Vagina (tissue), 2 donors: Measurements from ENCODE around the gene NRL. TPM values are rescaled to one million over a fixed set of nuclear protein-coding genes. Genes with fewer than 3 reads are reported as not detected.

Experiments
- DNase-seq, 2 donors: peaks; one replicate each; pipeline ENCODE4 v3.0.0-alpha.2; 2017; ENCODE audit errors: extremely low spot score in 2 of 2
- H3K27ac ChIP-seq: fragments of 200-600 bp; sonication (generic); one replicate; pipeline ENCODE4 v1.5.1; 2019
- H3K27me3 ChIP-seq: fragments of 200-600 bp; sonication (generic); one replicate; pipeline ENCODE4 v1.5.1; 2019
- H3K36me3 ChIP-seq, 2 donors: fragments of 200-600 bp; sonication (generic); one replicate each; pipeline ENCODE4 v1.5.1; 2017 to 2019
- H3K4me1 ChIP-seq: fragments of 200-600 bp; sonication (generic); one replicate; pipeline ENCODE4 v1.5.1; 2019
- H3K4me3 ChIP-seq, 2 donors: fragments of 200-600 bp; sonication (generic); 1 replicate in 1 of 2; 2 replicates in 1 of 2; pipeline ENCODE4 v1.5.1; 2016 to 2019
- H3K9me3 ChIP-seq: fragments of 200-600 bp; sonication (generic); one replicate; pipeline ENCODE4 v1.5.1; 2019
- POLR2A ChIP-seq, 2 donors: fragments of 450-650 bp; IDR thresholded peaks; one replicate each; pipeline ENCODE4 v1.6.1; 2017; ENCODE audit warnings: antibody characterized with exemption in 2 of 2, mild to moderate bottlenecking in 2 of 2, moderate library complexity in 2 of 2
- POLR2AphosphoS5 ChIP-seq, 2 donors: sonication (generic); formaldehyde crosslinking; IDR thresholded peaks; one replicate each; pipeline ENCODE4 v1.9.0; 2017; ENCODE audit warnings: antibody characterized with exemption in 2 of 2, mild to moderate bottlenecking in 2 of 2, low read depth in 1 of 2; ENCODE audit not compliant: insufficient read depth in 1 of 2
- intact Hi-C: fragments of 100-400 bp; cut with DNase I; formaldehyde crosslinking; loops from one replicate; pipeline ENCODE4 v1.15.1; 2023
- total RNA-seq: library from RNA; depleted of rRNA; stranded (reverse); fragments of >200 nt; gene quantifications from one replicate; pipeline ENCODE4 v1.2.3, GENCODE V29; 2016
- TF ChIP-seq, protein P1 (sequence below), 3 experiments: fragments of 450-650 bp in 2 of 3; fragments of 200-600 bp in 1 of 3; sonication (generic) in 1 of 3; IDR thresholded peaks; one replicate each; pipeline ENCODE4 v1.5.1; 2017 to 2019; ENCODE audit warnings: antibody characterized with exemption in 3 of 3, mild to moderate bottlenecking in 2 of 3, moderate library complexity in 2 of 3

Gene NRL
- total RNA-seq, 1 donor from 2014 or later: 1.2 TPM

GRCh38 chr14:24071836-24072430, 42.8 kb downstream of the NRL start:
- no peaks in the 10 kb centered on the region for H3K9me3 ChIP-seq
- DNase-seq: no peak
- H3K4me1 ChIP-seq: peaks cover 13% of the 10 kb centered on the region
- intact Hi-C loops: no loop called here
- no peak overlapping the region for H3K4me3 ChIP-seq
- no peak overlapping the region for H3K27ac ChIP-seq
- H3K36me3 ChIP-seq: no peaks in the 10 kb centered on the region
- no peaks in the 10 kb centered on the region for H3K27me3 ChIP-seq
- TF ChIP-seq, protein P1, sequence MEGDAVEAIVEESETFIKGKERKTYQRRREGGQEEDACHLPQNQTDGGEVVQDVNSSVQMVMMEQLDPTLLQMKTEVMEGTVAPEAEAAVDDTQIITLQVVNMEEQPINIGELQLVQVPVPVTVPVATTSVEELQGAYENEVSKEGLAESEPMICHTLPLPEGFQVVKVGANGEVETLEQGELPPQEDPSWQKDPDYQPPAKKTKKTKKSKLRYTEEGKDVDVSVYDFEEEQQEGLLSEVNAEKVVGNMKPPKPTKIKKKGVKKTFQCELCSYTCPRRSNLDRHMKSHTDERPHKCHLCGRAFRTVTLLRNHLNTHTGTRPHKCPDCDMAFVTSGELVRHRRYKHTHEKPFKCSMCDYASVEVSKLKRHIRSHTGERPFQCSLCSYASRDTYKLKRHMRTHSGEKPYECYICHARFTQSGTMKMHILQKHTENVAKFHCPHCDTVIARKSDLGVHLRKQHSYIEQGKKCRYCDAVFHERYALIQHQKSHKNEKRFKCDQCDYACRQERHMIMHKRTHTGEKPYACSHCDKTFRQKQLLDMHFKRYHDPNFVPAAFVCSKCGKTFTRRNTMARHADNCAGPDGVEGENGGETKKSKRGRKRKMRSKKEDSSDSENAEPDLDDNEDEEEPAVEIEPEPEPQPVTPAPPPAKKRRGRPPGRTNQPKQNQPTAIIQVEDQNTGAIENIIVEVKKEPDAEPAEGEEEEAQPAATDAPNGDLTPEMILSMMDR (IDR thresholded peaks at IDR 0.05): no peak
- TF ChIP-seq POLR2AphosphoS5 (IDR thresholded peaks at IDR 0.05; ENCODE audit: insufficient read depth in 1 of 2, low read depth in 1 of 2) (no peak), POLR2A (IDR thresholded peaks at IDR 0.05) (no peak)

DNA sequence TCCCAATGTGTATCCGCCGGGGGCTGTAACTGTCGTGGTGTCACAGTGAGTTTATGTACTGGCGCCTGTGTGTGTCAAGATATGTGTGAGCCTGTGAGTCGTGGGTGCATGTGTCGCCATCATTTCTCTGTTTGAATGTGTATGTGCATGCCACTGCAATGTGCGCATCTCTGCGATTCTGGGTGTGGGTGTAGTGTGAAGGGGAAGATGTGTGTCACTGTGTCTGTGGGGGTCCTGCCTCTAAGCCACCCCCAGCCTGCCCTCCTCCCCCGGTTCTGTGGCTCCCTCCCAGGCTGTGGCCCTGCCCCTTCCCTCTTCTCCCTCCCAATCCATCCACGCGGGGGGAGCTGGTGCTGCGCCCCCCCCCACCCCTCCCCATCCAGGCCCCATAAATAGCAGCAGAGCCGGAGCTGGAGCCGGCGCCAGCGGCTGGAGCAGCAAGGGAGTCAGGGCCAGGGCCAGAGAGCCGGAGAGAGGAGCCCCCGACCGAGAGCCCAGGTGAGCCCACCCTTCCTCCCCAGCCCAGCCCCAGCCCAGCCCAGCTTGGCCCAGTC, 43.5 kb downstream of the NRL start, which contains the start of gene CPNE6:
TSS of gene CPNE6 (plus strand) at position 419 of the 554 bp plus-strand sequence. CDS start 1,375 bp downstream, outside the sequence.
- no peaks in the 10 kb centered on the region for H3K9me3 ChIP-seq
- intact Hi-C loops: no loop called here
- H3K27ac ChIP-seq: no peak within 1 kb of the TSS
- H3K4me3 ChIP-seq: no peak within 1 kb of the TSS
- H3K36me3 ChIP-seq: no peaks in the 10 kb centered on the region
- TF ChIP-seq POLR2A (IDR thresholded peaks at IDR 0.05) (no peak), POLR2AphosphoS5 (IDR thresholded peaks at IDR 0.05; ENCODE audit: insufficient read depth in 1 of 2, low read depth in 1 of 2) (no peak)
- TF ChIP-seq, protein P1 (IDR thresholded peaks at IDR 0.05): no peak
- H3K4me1 ChIP-seq: peaks cover 13% of the 10 kb centered on the region
- no peaks in the 10 kb centered on the region for H3K27me3 ChIP-seq
- no peak for DNase-seq

GRCh38 chr14:24070285-24071143, 44.2 kb downstream of the NRL start:
- TF ChIP-seq POLR2AphosphoS5 (IDR thresholded peaks at IDR 0.05; ENCODE audit: insufficient read depth in 1 of 2, low read depth in 1 of 2) (no peak), POLR2A (IDR thresholded peaks at IDR 0.05) (no peak)
- TF ChIP-seq, protein P1 (IDR thresholded peaks at IDR 0.05): no peak
- H3K9me3 ChIP-seq: no peaks in the 10 kb centered on the region
- H3K4me1 ChIP-seq: peaks cover 13% of the 10 kb centered on the region
- H3K4me3 ChIP-seq: no peak overlapping the region
- intact Hi-C loops: no loop called here
- H3K27ac ChIP-seq: no peak overlapping the region
- no peaks in the 10 kb centered on the region for H3K27me3 ChIP-seq
- no peak for DNase-seq
- H3K36me3 ChIP-seq: no peaks in the 10 kb centered on the region

DNA sequence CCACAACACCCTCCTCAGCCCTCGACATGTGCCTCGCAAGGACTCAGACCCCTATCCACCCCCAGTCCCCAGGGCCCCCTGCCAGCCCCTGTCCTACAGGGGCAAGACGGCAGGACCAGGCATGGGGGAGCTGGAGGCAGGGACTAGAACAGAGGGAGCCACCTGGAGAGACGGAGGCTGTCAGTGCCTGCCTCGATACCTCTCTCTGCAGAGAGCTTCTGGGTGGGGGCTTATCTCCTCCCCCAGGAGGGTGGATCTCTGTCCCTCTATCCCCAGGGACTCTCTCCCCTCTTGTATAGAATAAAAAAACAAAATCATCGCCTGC, 45.4 kb downstream of the NRL start:
- Histone ChIP-seq H3K9me3 (no peaks in the 10 kb centered on the region), H3K27ac (no peak overlapping the region), H3K36me3 (no peaks in the 10 kb centered on the region), H3K4me1 (peaks cover 13% of the 10 kb centered on the region), H3K4me3 (no peak overlapping the region), H3K27me3 (no peaks in the 10 kb centered on the region)
- intact Hi-C loops: no loop called here
- TF ChIP-seq POLR2AphosphoS5 (IDR thresholded peaks at IDR 0.05; ENCODE audit: insufficient read depth in 1 of 2, low read depth in 1 of 2): no peak
- TF ChIP-seq POLR2A (IDR thresholded peaks at IDR 0.05): no peak
- TF ChIP-seq, protein P1 (IDR thresholded peaks at IDR 0.05): no peak
- no peak for DNase-seq
